ENCODE measurements around the gene ZCCHC24.

The ZCCHC24 gene

GRCh38 chr10:79445161-79445976 lies at the start of gene ZCCHC24:
Gene ZCCHC24, minus strand, starts transcription at chr10:79445624. Its CDS starts 184 bp downstream, at chr10:79445440.
- peak; percentile 99 for DNase-seq (ENCODE audit: low read depth, low spot score)

- DNase-seq (ENCODE audit: low read depth, low spot score), result no peak
Observed at GRCh38 chr10:79493806-79494205, 48.4 kb upstream of the ZCCHC24 start.

- no peak for DNase-seq (ENCODE audit: low read depth, low spot score)
Observed at GRCh38 chr10:79492839-79493238, 47.4 kb upstream of the ZCCHC24 start.

- DNase-seq (ENCODE audit: low read depth, low spot score), result no peak
Observed at GRCh38 chr10:79492256-79492655, 46.8 kb upstream of the ZCCHC24 start.

- no peak for DNase-seq (ENCODE audit: low read depth, low spot score)
Observed at GRCh38 chr10:79491143-79491835, 45.9 kb upstream of the ZCCHC24 start.

- DNase-seq (ENCODE audit: low read depth, low spot score), result peak; percentile 30
Observed at GRCh38 chr10:79490400-79491142, 45.1 kb upstream of the ZCCHC24 start.

- DNase-seq (ENCODE audit: low read depth, low spot score), result no peak
Observed at GRCh38 chr10:79488870-79489269, 43.4 kb upstream of the ZCCHC24 start.

GRCh38 chr10:79488336-79488735 lies 42.9 kb upstream of the ZCCHC24 start:
- DNase-seq (ENCODE audit: low read depth, low spot score), result peak; percentile 62

GRCh38 chr10:79487296-79488194 lies 42.1 kb upstream of the ZCCHC24 start:
- peak; percentile 93 for DNase-seq (ENCODE audit: low read depth, low spot score)

- no peak for DNase-seq (ENCODE audit: low read depth, low spot score)
Observed at GRCh38 chr10:79484476-79484875, 39.1 kb upstream of the ZCCHC24 start.

GRCh38 chr10:79483948-79484347 lies 38.5 kb upstream of the ZCCHC24 start:
- no peak for DNase-seq (ENCODE audit: low read depth, low spot score)

- no peak for DNase-seq (ENCODE audit: low read depth, low spot score)
Observed at GRCh38 chr10:79483299-79483698, 37.9 kb upstream of the ZCCHC24 start.

- DNase-seq (ENCODE audit: low read depth, low spot score), result no peak
Observed at GRCh38 chr10:79482741-79483140, 37.3 kb upstream of the ZCCHC24 start.

- DNase-seq (ENCODE audit: low read depth, low spot score), result no peak
Observed at GRCh38 chr10:79482304-79482703, 36.9 kb upstream of the ZCCHC24 start.

- DNase-seq (ENCODE audit: low read depth, low spot score), result no peak
Observed at GRCh38 chr10:79479283-79479909, 34.0 kb upstream of the ZCCHC24 start.

- DNase-seq (ENCODE audit: low read depth, low spot score), result no peak
Observed at GRCh38 chr10:79477456-79477855, 32.0 kb upstream of the ZCCHC24 start.

GRCh38 chr10:79476645-79477044 lies 31.2 kb upstream of the ZCCHC24 start:
- DNase-seq (ENCODE audit: low read depth, low spot score), result no peak

- DNase-seq (ENCODE audit: low read depth, low spot score), result no peak
Observed at GRCh38 chr10:79475877-79476276, 30.5 kb upstream of the ZCCHC24 start.

GRCh38 chr10:79475119-79475653 lies 29.8 kb upstream of the ZCCHC24 start:
- no peak for DNase-seq (ENCODE audit: low read depth, low spot score)

GRCh38 chr10:79473496-79474095 lies 28.2 kb upstream of the ZCCHC24 start:
- no peak for DNase-seq (ENCODE audit: low read depth, low spot score)

Measured in ELF-1 (cell line).